Stimulated activated CD8-positive, alpha-beta memory T cell treated with anti-CD3 and anti-CD28 coated beads, Interleukin-15, amount 100 ng/mL, for 4 hours (primary cell): ENCODE results near the gene RFX2.
A peak's percentile ranks its signal among the peaks of the same experiment; 100 is the strongest.
"Not testable (repeated sequence)": the region's sequence is repeated elsewhere in the genome, so short reads cannot be mapped to it uniquely, and the experiment has no call there.

ENCODE experiments used
- DNase-seq, 2 donors: peaks; one replicate each; pipeline ENCODE4 v3.0.0-alpha.2; 2020; ENCODE audit warnings: low read depth in 2 of 2

RFX2 gene

DNA sequence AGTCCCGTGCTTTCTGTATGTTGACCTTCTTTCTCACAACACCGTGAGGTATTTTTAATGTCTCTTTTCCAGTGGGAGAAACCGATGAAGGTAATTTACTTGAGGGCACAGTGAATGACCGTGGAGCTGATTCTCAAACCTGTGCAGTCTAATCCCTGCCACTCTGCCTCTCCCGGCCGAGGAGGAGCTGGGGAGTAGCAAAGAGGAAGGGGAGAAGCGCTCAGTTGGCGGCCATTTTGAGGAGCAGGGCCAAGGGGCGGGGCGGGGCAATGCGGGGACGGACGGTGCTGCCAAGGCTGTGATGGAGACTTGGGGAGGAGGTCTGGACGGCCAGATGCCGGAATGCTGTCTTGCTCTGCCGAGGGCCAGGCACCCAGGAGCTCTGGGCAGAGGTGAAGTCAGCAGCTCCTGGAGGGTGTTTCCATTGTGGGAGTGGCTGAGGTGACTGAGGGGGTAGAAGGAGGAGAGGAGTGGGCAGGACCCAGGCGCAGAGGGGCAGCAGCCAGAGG, 120.0 kb downstream of the RFX2 start:
- DNase-seq, result no peak

DNA sequence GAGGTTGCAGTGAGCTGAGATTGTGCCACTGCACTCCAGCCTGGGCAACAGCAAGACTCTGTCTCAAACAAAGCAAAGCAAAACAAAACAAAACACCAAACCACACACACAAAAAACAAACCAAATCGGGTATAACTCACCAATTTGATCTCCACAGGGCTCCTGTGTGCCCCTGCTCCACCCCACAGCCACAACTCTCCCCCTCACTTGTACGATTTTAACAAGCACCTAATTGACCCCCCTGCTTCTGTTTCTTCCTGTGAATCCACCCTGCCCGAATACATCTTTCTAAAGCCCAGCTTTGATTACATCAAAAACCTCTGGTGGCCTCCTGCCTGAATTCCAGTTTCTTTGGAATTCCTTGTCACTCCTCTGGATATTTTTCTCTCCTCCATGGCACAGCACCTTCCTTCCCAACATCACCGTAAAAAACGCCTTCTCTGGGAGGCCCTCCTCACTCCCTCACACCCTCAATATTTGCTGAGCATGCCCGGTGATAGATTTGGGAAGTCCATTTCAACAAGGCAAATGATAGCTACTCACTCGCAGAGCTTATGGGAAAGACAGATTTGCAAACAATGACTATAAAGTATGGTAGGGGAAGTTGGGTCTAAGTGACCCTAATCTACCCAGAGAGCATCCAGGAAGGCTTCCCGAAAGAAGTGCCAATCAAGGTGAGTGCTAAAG, 120.8 kb downstream of the RFX2 start:
- DNase-seq, result no peak

DNA sequence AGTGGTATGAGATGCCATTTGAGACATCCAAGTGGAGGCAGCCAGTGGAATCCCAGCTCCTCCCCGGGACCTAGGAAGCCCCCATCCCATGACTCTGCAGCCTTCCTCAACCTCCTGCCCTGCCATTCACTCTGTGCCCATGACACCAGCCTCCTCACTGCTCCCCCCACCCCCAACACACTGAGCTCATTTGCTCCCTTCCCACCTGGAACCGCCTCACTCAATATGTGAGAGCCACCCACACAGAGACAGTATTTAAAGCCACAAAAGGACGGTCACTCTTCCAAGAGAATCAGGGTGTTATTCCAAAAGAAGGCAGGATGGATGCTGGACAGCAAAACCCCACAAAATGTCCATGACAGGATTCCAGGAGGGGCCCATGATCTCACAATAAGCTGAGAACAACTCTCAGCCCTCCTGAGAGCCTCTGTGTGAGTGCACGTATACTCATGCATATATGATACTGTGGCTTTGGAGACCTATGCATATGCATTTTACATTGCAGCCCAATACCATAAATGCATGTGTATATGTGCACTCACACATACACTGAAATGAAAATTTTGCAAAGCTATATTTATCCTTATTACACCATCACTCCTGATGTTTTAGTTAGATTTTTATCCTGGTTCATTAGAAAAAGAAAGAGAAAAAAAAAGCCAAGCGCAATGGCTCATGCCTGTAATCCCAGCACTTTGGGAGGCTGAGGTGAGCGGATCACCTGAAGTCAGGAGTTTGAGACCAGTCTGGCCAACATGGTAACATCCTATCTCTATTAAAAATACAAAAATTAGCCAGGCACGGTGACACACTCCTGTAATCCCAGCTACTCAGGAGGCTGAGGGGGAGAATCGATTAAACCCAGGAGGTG, 121.5 kb downstream of the RFX2 start:
- DNase-seq, result no peak

DNA sequence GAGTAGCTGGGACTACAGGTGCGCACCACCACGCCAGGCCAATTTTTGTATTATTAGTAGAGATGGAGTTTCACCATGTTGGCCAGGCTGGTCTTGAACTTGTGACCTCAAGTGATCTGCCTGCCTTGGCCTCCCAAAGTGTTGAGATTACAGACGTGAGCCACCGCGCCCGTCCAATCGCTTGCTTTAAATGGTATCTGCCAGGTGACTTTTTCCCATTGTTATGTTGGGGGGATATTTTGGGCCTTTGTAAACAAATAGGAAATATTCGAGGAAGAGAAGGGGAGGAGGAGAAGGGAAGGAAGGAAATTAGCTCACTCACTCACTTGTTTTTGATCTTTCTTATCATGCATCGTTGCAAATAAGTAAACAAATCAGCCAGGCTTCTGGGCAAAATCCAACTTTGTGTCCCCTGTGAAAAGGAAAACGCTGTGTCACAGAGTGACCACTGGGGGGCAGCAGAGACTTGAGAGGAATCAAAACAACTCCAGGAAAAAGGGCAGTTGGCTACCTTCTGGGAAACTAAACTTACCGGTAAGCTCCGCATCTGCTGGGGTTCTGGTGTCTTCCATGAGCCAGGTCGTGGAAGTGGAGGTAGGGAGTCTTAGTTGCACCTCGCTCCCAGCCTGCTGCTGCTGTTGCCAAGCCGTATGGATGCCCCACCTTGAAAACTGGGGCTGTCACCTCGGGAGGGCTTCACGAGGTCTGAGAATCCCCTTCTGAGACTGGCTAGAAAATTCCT, 123.1 kb downstream of the RFX2 start:
- DNase-seq, result peak; percentile 36 to 44

DNA sequence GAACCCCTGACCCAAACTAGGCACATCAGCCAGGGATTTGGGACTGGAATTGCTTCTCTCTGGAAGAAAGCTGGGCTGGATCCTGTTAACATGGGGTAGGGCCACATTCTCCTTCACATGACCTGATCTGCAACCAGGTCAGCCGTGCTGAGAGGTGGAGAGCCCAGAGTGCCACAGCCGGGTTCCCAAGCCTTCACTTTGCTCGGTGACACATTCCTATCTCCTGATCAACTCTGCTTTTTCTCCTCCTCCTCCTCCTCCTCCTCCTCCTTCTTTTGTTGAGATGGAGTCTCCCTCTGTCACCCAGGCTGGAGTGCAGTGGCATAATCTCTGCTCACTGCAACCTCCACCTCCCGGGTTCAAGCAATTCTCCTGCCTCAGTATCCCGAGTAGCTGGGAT, 124.5 kb downstream of the RFX2 start:
- not testable (repeated sequence) for DNase-seq

DNA sequence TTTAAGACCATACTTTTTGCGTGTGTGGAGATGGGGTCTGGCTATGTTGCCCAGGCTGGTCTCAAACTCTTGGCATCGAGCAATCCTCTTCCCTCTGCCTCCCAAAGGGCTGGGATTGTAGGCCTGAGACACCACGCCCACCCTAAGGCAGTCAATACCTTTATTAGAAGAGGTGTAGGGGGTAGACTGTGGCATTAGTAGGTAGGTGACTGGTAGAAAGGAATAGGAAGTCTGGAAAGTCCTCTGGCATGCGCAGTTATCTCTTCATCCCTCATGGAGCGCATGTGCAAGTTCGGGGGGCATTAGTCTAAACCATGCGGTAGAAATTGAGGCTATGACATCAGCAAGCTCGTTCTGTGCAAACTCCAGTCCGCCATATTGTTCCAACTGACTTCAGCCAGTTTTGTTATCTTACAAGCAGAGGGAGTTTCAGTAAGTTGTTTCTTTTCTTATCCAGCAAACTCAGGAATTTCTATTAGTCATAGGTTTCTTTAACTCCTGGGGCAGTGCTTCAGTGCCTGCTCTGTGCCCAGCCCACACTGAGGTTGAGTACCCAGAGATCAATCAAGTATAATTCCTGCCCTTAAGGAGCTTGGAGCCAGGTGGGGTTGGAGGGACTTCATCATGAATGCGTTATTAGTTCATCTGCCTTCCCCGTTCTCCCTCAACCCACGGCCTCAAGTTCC, 125.1 kb downstream of the RFX2 start:
- DNase-seq, result no peak

DNA sequence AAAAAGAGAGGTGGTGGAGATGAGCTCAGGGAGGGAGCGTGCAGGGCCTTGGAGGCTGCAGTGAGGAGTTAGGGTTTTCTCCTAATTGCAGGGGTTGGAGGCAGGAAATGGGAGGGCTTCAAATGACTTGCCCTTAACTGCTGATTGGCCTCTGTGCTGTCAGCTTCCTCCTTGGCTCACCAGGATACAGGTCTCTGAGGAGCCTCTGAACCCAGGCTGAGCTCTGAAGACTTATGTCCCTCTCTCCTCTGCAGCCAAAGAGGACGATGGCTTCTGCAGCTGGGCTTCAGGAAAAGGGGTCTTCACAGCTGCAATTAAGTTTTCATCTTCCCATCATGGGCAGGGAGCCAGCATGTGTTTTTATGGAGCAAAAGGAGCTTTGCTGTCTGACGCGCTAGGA, 125.7 kb downstream of the RFX2 start:
- DNase-seq, result no peak

DNA sequence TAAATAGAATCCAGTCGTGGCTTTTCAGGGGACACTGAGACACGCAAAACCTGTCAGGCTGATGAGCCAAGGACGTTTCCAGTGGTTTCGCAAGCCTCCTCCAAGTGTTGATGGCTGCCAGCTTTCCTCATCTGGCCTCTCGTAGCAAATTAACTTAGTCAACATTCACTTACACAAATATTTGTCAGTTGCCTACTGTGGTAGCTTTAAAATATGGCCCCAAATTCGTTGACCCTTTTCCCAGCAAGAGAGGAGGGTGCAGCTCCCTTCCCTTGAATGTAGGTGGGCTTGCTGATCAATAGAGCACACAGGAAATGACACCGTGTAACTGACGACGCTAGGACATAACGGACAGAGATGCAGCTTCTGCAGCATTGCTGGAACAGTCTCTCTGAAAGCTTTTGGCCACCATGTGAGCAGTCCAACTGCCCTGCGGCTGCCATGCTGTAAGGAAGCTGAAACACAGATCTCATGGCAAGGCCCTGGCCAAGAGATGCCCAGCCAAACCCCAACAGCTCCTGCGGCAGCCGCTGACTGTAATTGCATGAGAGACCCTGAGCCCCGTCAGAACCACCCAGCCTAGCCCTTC, 126.8 kb downstream of the RFX2 start:
- DNase-seq, result no peak

DNA sequence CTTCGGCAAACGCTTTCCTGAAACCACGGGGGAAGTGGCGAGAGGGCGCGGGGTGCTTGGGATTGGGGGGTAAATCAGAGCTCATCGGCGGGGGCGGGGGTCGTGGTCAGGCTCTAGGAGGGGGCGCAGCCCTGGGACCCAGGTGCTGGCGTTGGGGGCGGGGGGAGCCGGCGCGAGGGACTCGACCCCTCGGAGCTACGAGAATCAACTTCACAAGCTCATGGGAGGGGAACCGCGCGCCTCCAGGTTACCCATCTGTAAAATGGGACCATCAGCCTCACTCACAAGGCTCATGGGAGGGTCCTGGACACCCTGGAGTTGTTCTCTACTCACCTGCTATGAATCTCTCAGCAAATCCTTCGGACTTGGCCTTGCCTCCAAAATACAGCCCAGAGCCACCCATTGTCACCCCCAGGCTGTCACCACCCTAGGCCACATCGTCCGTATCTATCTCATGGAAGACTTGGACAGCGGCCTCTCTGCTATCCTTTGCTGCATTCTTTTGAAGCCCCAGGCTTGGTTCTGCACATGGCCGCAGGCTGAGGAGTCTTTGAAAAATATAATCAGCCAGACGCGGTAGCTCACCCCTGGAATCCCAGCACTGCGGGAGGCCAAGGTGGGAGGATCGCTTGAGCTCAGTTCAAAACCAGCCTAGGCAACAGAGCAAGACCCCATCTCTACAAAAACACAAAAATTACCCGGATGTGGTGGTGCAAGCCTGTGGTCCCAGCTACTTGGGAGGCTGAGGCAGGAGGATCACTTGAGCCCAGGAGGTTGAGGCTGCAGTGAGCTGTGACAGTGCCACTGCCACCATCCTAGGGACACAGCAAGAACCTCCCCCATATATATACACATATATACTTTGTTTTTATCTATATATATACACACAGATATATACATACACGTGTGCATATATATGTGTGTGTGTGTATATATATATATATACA, 131.4 kb downstream of the RFX2 start:
- no peak for DNase-seq

DNA sequence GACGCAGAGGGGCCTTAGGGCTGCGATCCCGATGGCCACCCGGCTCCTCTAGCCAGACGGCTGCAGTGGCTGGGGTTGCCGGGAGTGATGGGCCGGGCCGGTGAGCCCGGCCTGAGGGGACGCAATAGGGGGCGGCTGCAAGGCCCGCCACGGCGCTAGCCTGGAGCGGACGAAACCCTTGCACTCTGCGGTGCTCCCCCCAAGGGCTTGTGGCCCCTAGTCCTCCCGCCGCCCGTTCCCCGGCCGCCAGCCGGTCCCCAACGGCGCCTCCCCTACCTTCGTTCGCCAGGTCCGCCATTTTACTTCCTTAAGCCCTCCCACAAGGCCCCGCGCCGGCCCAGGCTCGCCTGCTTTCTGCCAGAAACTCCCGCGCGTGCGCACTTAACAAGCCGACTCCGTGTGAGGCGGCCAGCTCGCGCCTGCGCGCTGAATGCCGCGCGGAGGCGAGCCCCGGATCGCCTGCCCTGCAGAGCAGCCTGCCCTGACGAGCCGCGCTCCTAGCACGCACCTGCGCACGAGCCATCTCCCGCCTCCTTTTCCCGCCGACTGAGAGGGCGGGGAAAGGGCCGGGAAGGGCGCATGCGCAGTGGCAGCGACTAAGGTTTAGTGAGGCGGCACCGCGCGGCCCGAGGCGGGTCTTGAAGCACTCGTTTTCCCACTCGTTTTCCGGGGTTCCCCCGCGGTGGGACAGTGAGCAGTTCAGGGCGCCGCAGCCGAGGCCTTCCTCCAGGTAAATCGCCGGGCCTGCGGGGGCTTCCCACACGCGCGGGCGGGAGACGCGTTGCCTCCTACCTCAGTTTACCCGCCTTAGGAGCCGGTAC, 132.3 kb downstream of the RFX2 start, which contains the start of gene RANBP3:
TSS of gene RANBP3 (minus strand) at position 356 of the 821 bp plus-strand sequence. CDS start at position 298, 58 bp downstream.
- DNase-seq, result peak; percentile 96 to 99

DNA sequence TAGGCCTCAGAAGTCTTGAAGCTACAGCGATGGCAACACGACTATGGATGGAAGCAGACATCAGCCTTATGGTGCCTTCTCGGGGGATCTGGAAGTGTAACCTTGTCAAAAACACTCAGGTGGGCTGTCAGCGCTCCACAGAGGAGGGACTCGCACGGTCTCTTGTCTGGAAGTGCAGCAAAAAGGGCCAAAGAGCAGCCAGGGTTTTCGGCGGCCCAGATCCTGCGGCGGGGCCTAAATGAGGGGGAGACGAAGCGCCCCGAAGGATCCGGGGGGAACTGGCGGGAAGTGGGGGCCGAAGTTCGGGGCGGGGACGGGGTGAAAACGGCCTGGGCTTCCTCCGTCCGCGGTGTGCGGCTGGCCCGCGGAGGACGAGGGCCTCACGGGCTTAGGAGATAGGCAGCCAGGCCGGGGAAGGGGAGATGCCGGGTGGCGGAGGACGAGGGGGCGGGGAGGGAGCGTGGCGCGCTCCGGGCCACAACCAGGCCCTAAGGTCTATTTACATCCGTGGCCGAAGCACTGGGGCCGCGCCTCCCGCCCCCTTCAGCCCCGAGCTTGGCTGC, 133.0 kb downstream of the RFX2 start:
- DNase-seq, result no peak

DNA sequence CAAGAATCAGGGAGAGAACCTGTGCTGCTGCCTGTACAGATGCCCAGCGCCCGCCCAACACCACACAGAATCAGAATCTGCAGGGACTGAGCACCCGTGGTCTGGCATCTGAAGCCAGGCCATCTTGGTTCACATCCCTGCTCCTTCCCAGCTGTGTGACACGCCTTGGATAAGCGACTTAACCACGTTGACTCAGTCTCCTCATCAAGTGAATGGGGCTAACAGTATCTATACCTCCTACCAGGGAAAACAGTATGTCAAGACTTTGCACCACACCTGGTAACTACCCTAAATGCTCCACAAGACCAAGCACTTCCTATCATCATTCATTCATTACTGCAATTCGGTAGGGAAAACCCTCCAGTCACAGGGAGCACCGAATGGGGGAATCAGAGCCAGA, 133.5 kb downstream of the RFX2 start:
- DNase-seq, result no peak

DNA sequence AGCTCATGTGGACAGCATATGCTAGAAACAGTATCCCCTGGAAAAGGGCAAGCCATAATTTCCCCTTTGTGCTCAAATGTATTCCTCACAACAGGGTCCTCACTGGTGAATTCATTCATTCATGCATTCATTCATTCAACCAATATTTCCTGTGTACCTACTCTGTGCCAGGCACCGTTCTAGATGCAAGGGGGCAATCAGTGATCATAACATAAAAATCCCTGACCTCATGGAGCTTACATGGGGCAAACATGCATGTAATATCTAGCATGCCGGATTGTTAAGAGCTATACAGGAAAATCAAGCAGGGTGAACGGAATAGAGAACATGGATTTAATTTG, 134.9 kb downstream of the RFX2 start:
- no peak for DNase-seq

DNA sequence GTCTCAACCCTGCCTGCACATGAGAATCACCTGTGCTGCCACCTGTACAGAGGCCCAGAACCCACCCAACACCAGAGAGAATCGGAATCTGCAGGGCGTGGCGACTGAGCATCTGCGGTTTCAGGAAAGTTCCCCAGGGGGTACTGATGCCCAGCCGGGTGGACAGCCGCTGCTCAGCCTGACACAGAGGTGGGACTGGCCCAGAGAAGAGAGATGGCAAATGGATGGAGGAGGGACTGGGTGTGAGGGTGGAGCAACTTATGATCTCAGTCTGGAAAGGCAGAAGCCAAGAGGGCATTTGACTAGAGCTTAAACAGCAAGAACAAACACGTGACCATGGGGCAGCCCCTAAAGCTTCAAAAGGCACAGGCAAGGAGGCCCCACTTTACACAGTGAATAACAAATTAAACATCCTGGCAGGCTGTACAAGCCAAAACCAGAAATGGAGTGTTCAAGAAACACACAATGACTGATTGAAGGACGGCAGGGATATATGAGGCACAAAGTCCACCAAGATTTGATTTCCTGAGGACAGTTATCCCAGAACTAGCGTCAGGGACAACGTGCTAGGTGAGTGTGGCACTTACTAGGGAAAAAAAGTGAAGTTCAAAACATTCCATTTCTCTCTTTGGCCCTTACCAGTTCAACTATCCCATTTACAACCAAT, 135.4 kb downstream of the RFX2 start:
- no peak for DNase-seq

DNA sequence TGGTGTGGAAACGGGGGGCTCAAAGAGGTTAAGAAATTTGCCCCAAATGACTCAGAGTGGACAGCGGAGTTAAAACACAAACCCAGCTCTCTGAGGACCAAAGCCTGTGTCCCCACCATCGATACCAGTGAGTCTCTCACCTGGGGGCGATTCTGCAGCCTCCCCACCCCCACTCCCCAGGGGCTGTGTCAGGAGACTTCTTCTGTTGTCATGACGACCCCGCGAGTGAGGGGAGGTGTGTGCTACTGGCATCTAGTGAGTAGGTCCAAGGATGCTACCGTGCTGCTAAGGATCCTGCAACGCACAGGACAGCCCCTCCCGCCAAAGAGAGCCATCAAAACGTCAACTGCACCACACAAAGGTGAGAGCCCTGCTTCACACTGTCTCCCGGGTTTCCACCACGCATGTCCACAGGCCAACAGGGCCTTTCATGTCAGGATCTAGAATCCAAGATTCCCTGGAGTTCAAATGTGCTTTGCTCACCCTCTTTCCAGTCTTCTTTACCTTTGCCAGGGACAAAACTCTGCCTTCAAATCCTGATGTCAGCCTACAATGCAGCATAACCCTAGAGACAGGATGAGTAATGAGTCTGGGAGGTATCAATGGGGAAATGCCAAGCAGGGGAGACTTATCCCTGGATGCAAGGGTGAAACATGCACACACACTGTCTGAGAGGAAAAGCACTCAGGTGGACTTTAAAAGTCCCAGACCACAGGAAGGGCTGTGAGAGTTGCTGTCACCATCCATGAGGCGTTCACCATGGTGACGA, 136.2 kb downstream of the RFX2 start:
- DNase-seq, result no peak

DNA sequence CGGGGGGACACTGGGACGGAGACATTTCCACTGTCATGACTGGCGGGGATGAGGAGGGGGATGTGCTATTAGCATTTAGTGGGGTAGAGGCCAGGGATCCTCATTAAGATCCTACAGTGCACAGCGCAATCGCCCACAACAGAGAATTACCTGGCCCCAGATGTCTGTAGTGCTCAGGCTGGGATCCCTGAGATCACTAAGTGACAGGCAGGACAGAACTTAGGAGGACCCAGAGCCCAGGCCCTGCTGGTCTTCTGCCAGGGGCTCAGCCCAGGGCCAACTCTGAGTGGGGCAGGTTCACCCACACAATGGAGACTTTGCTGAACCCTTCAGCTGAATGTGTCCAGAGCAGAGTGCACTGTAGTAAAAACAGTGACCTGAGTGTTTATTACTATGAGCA, 136.9 kb downstream of the RFX2 start:
- DNase-seq, result no peak

DNA sequence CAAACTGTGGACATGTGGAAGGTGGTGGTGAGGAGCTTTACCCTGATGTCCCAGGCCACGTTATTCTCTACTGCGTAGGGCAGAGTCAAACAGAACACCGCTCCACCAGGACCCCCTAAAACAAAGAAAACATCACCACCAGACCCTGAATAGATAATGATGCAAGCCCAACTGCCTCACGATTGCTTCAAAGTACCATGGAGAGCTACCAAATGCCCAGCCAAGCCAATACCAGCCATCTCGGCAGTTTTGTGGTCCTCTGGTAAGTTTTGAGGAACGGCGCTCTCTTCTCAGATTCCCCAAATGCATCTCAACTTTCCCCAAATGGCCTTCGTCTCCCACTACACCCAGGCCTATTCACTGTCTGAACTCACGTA, 138.0 kb downstream of the RFX2 start:
- no peak for DNase-seq
